GM10847 (cell line): ENCODE data around the gene F2RL3.

Source experiments
- POLR2A ChIP-seq: IDR thresholded peaks from 2 replicates; pipeline ENCODE4 v1.6.1; 2011; ENCODE audit not compliant: insufficient read length; ENCODE audit errors: extremely low read depth

Gene F2RL3

DNA sequence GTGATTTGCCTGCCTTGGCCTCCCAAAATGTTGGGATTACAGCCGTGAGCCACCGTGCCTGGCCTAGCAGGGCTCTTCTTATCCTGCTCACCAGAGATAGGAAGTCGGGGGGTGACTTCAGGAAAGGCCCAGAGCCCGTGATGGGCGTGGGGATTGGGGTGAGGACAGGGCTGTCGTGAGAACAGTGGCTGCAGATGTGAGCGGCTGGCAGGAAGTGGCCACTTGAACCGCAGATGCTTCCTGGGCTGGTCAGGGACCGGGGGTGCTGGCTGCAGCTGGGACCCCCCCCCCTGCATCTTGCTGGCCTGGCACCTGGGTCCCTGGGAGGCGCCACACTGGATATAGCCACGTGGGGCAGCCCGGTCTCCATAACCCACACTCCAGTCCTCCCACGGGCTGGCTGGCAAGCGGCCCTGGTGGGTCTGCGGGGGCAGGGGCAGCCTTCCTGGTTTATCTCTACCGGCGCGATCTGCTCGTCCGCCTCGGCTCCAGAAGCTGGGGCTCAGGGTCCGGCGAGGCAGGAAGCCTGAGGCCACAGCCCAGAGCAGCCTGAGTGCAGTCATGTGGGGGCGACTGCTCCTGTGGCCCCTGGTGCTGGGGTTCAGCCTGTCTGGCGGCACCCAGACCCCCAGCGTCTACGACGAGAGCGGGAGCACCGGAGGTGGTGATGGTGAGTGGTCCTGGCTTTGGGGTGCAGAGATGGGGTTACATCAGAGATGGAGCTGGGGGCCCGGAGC is at the start of gene F2RL3:
TSS of gene F2RL3 (plus strand) at position 371 of the 737 bp plus-strand sequence. CDS start at position 562, 191 bp downstream.
- TF ChIP-seq POLR2A, result no peak

DNA sequence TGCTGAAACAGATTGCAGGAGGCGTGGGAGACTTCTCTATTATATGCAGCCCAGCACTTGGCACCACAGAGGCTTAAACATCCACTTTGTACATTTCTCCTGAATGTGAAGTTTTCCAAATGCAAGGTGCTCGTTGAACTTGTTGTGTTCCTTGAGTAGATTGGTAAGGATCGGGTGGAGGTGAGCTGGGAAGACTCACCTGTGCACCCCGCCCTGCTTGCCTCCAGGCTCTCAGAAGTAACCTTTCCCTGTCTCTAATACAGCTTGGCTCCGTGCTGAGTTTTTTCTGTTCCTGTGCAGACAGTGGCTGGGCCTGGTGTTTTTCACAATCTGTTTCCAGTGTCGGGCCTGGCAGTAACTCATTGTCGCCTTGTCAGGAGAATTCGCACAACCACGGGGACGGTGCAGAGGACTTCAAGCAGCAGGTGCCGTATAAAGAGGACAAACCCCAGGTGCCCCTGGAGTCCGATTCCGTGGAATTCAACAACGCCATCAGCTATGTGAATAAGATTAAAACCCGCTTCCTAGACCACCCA is 47.3 kb upstream of the F2RL3 start:
- no peak for TF ChIP-seq POLR2A

DNA sequence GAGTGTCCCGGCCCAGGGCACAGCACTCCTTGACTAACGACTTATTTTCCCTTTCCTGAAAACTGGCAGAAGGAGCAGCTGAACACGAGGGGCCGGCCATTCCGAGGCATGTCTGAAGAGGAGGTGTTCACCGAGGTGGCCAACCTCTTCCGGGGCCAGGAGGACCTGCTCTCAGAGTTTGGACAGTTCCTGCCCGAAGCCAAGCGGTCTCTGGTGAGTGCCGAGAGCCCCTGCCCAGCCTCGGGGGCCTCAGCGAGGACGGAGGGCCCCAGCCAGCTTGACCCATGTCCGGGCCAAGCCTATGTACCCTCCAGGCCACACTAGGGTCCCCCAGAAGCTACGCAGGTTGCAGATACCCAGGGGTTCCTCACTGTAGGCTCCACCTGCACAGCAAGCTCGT is 41.9 kb upstream of the F2RL3 start:
- no peak for TF ChIP-seq POLR2A

DNA sequence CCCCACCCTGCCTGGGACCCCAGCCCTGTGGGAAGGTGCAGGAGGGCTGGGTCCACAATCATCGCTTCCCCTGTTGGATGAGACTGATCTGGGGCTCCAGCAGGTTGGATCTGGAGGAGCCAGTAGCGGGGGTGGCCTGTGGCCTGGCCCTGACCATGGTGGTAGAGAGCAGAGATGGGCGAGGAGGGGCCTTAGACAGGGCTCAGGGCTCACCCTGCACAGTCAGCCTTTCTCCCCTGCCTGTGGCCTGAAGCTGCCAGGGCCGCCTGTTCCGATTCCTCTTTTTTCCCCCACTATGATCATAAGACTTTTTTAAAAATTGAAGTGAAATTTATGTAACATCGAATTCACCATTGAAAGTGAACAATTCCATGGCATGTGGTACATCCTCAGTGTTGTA is 41.4 kb upstream of the F2RL3 start:
- TF ChIP-seq POLR2A, result no peak

DNA sequence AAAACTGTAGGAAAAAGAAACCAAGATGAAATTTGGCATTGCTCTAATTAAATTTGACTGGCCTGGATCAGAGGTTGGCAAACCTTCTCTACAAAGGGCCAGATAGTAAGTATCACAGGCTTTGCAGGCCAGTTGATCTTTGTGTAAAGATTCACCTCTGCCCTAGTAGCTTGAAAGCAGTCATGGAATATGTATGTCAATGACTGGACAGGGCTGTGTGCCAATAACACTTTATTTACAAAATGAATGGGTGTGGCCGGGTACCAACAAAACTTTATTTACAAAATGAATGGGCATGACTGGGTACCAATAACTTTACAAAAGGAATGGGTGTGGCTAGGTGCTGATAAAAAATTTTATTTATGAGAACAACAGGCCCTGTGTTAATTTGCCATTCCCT is 39.6 kb upstream of the F2RL3 start:
- TF ChIP-seq POLR2A, result no peak

DNA sequence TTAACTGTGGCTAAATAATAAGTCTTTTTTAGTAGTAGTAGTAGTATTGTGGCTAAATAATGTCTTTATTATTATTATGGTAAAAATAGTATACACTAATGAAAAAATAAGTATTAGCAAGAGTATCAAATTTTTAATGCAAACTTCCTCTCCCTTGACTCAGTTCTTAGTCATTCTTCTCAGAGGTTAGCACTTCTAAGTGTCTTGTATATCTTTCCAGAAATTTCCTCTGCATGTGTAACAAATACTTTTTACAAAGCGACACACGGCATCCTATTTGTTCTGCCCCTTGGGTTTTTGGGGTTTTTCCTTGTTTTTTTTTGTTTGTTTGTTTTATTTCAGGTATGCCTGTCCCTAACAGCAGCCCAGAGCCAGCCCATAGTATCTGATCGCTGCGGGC is 38.7 kb upstream of the F2RL3 start:
- TF ChIP-seq POLR2A, result no peak

DNA sequence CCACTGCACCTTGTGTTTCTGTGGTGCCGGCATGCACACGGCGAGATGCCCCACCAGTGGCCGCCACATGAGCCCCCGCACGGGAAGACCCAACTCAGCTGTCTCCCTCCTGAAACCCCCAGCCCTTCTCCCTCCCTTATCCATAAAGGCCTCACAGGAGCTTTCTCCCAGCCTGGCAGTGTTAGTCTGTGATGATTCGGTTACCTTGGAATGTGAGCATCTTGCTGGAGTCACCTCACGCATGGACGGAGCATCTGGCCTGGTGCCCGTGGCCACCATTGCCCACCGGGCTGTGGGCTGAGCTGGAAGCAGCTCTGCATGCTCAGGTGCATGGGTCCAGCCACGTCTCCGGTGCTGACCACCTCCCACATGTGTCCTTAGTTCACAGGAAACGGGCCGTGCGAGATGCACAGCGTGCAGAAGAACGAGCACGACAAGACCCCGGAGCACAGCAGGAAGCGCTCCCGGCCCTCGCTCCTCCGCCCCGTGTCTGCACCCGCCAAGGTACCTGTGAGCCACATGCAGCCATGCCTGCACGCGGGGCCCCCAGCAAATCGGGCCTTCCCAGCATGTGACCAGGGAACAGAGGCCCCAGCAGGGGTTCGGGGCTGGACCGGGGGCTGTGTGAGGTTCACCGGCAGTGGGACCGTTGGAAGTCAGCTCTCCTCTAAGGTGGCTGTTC is 37.6 kb upstream of the F2RL3 start:
- TF ChIP-seq POLR2A, result no peak

DNA sequence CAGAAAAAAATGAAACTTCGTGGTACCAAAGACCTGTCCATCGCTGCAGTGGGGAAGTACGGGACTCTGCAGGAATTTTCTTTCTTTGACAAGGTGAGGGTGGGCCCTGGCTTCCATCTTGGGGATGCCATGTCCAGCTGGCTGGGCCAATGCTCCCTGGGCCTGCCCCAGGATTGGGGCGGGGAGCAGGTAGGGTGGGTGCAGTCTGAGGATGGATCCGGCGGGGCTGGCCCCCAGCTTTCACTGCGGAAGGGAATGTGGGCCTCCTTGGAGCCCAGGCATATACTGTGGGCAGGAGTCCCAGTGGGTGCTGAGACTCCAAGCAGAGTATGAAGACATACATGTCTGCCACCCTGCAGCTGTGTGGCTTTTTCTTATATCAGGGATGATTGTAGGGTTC is 35.7 kb upstream of the F2RL3 start:
- no peak for TF ChIP-seq POLR2A

DNA sequence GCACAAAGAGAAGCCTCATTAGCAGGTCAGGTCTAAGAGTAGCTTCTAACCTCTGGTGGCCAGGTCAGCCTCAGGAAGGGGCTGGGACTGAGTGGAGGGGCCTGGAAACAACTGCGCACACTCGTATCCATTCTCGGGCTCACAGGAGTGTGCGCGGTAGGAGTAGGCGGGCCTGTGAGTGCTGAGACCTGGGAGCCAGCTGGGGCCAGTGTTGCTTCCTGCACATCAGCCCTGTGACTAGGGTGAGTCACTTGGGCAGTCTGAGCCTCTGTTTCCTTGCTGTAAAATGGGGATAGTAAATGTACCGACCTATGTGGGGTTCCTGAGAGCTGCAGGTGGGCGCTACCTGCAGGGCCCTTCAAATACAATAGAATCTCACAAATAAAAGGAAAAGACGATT is 32.7 kb upstream of the F2RL3 start:
- no peak for TF ChIP-seq POLR2A

DNA sequence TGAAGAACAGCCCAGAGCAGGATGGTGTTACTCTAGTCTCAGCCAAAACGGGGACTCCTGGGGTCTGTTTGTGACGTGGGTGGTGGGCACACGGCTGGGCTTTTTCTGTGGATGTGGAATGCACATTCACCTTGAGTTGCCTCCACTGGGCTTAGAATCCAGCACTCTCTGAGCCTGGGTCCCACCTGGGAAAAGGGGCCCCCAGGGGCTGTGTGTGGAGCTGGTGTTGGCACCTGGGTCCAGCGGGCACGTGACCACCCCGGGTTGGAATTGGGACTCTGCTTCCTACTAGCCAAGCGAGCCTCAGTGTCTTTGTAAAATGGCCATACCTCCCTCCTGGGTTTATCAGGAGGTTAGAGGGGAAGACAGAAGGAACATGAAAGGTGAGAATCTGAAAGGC is 29.2 kb upstream of the F2RL3 start:
- TF ChIP-seq POLR2A, result no peak

DNA sequence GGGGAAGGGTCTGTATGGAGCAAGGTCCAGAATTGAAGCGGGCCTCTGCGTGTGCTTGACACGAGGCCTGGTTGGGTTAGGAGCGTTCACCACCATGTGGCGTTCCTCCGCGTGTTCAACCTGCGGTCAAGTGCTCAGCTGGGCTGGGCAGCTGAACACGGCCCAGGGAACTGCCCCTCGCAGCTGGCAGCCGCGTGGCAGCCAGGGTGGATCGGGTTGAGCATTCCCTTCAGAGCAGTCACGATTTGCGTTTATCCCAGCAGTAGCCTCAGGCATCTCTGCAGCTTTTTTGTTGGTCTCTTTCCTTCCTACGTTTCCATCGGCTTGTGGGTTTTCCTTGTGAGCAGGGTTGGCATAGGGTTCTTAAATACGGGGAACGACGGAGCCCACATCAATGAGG is 28.7 kb upstream of the F2RL3 start:
- no peak for TF ChIP-seq POLR2A

DNA sequence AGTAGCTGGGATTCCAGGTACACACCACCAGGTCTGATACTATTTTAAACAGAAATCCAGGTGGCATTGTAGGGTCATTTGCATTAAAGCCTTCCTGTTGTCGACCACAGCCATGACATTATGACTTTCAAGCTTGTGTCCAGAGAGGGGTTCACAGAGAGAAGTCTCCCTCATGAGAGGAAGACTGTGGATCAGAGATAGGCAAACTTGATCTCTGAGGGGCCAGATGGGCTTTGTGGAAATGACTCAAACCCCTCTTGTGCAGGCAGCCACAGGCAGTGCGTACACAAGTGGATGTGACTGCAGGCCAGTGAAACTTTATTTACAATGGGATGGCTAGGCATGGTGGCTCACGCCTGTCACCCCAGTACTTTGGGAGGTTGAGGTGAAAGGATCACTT is 27.8 kb upstream of the F2RL3 start:
- no peak for TF ChIP-seq POLR2A

DNA sequence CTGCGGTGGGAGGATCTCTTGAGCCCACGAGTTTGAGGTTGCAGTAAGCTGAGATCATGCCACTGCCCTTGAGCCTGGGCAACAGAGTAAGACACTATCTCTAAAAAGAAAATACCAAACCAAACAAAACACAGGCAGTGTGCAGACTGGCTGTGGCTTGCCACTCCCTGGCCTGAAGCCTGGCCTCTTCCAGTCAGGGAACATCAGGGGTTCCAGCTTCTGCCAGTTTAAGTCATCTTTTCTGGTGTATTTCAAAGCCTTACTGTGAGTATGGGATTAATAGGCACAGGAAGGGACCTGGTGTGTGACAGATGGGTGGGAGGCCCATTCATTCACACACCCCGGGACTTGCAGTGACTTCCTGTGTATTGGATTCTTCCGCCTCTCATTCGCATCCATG is 27.0 kb upstream of the F2RL3 start:
- no peak for TF ChIP-seq POLR2A

DNA sequence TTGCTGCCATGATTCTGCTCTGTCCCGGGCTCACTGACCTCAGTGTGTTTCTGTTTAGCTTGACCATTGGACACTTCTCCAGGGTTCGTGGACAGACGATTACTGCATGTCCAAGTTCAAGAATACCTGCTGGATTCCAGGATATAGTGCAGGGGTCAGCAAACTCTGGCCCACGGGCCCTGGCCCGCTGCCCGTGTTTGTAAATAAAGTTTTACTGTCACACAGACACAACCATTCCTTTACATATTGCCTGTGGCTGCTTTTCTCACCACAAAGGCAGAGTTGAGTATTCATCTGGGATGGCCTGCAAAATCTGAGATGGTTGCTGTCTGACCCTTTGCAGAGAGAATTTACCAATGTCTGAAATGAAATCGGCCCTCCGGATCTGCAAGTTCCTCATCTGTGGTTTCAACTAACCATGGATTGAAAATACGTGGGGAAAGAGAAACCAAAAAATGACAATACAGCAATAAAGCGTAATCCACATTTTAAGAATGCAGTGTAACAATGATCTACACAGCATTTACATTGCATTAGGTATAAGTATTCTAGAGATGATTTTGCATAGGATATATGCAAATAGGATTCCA is 25.9 kb upstream of the F2RL3 start:
- TF ChIP-seq POLR2A, result no peak

DNA sequence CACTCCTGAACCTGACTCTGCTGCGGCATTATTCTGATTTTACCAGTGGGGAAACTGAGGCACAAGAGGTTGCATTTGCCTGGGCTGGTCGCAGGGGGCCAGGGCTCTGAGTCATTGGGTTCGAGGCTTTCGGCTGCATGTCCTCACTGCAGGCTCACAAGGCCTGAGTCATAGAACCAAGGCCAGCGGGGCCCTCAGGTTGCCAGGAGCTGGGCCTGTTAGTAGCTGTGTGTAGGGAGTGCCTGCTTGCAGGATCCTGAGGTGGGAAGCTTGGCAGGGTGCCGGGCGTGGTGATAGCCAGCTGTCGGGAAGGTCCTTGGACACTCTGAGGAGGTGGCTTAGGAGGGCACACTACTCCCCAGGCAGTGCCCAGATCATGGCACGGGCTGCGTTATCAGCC is 21.6 kb upstream of the F2RL3 start:
- no peak for TF ChIP-seq POLR2A

DNA sequence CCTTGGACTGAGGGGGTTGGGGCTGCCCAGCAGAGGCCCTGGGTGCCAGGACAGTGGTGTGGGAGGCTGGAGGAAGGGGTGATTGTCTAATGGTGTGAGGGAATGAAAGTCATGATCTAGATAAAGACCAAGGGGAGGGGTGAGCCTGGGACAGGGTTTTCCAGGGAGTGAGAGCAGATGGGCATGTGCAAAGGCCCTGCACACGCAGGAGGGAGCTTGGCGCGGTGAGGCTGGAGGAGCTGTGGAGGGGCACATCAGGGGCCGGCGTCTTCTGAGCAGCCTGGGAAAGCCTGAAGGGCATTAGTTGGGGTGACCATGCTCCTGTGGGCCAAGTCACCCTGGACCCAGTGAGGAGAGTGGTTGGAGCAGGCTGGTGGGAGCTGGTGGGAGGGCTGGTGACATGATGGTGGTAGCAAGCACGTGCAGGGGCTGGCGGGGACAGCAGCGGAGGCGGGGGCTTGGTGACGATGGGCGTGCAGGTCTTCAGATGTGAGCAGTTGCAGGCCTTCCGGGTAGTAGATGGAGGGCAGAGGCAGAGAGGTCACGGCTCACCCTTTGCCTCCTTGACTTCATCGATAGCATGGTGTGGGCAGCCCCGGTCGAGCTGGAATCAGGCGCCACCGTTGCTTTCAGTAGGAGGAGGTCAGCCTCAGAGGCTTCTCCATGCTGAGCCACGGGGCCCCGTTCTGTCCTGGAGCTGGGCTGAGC is 20.2 kb upstream of the F2RL3 start:
- TF ChIP-seq POLR2A, result no peak

DNA sequence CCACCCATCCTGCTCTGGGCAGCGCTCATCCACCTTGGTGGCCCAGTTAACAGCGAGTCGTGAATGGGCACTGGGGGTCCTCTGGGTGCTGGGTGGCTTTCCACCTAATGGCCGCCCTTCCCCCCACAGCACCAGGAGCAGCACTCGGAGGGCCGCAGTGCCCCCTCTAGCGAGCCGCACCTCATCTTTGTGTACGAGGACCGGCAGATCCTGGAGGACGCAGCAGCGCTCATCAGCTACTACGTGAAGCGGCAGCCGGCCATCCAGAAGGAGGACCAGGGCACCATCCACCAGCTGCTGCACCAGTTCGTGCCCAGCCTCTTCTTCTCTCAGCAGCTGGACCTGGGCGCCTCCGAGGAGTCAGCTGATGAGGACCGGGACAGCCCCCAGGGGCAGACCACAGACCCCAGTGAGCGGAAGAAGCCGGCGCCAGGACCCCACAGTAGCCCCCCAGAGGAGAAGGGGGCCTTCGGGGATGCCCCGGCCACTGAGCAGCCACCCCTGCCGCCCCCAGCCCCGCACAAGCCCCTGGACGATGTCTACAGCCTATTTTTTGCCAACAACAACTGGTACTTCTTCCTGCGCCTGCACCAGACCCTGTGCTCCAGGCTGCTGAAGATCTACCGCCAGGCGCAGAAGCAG is 19.3 kb upstream of the F2RL3 start:
- TF ChIP-seq POLR2A, result no peak
